Muscle layer of colon (tissue), 2 donors: ENCODE measurements around the gene SHISAL2A.

Experiments used
- H3K27ac ChIP-seq: one replicate; pipeline ENCODE4 v1.7.0; 2013; ENCODE audit warnings: low read depth, mild to moderate bottlenecking, low read length, moderate library complexity
- H3K27me3 ChIP-seq, 2 donors: one replicate each; pipeline ENCODE4 v1.7.0; 2013; ENCODE audit warnings: low read length in 2 of 2, mild to moderate bottlenecking in 2 of 2; ENCODE audit not compliant: insufficient read depth in 2 of 2, control insufficient read depth in 1 of 2
- H3K36me3 ChIP-seq: one replicate; pipeline ENCODE4 v1.7.0; 2013; ENCODE audit warnings: mild to moderate bottlenecking, low read length; ENCODE audit not compliant: insufficient read depth
- H3K4me1 ChIP-seq: one replicate; pipeline ENCODE4 v1.7.0; 2013; ENCODE audit warnings: mild to moderate bottlenecking, low read length; ENCODE audit not compliant: insufficient read depth
- H3K4me3 ChIP-seq, 2 donors: one replicate each; pipeline ENCODE4 v1.7.0; 2013; ENCODE audit warnings: low read length in 2 of 2, low read depth in 1 of 2, mild to moderate bottlenecking in 1 of 2, moderate library complexity in 1 of 2
- H3K9ac ChIP-seq: one replicate; pipeline ENCODE4 v1.7.0; 2013; ENCODE audit warnings: low read length
- H3K9me3 ChIP-seq: one replicate; pipeline ENCODE4 v1.7.0; 2013; ENCODE audit warnings: mild to moderate bottlenecking, low read length
- donor health status: abdominal sarcoma.
- donor health status: Adenocarcinoma of cecum.

Gene SHISAL2A

DNA sequence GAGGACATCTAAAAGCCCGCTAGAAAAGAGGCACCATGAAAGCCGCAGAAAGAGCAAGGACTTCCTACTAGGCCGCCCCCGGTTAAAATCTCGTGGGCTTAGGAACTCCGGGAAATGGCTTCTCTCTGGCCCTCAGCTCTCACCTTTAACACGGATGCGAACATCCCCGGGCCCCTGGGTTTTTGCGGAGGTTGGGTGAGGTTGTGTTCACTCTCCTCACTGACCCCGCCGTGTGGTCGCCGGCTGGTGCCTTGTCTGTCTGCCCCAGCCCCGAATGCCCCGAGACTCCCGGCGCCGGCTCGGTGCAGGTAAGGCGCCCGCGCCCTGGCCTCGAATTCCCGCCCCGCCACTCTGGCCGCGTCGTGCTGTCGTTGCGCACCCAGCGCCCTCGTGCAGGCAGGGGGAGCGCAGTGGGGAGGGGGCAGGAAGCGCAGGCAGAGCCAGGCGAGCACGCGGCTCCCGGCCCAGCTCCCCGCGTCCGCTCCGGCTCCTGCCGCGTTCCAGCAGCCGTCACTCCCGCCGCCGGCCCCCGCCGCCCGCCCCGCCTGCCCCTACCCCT lies at the start of gene SHISAL2A:
TSS of gene SHISAL2A (plus strand) at position 437 of the 559 bp plus-strand sequence. CDS start 326 bp downstream, outside the sequence.
- Histone ChIP-seq H3K4me1 (no peaks in the 10 kb centered on the region), H3K27me3 (peaks cover 16 to 22% of the 10 kb centered on the region in 2 donors), H3K27ac (no peak within 1 kb of the TSS), H3K4me3 (peak within 1 kb of the TSS in 1 of 2 donors; percentile 29), H3K36me3 (no peaks in the 10 kb centered on the region), H3K9ac (no peak within 1 kb of the TSS), H3K9me3 (no peaks in the 10 kb centered on the region)

- Histone ChIP-seq H3K36me3 (no peaks in the 10 kb centered on the region), H3K27me3 (no peaks in the 10 kb centered on the region), H3K27ac (no peak overlapping the region), H3K9ac (no peak overlapping the region), H3K9me3 (no peaks in the 10 kb centered on the region), H3K4me1 (no peaks in the 10 kb centered on the region), H3K4me3 (no peak overlapping the region)
Measured at GRCh38 chr1:52585474-52585873, 47.5 kb upstream of the SHISAL2A start.

DNA sequence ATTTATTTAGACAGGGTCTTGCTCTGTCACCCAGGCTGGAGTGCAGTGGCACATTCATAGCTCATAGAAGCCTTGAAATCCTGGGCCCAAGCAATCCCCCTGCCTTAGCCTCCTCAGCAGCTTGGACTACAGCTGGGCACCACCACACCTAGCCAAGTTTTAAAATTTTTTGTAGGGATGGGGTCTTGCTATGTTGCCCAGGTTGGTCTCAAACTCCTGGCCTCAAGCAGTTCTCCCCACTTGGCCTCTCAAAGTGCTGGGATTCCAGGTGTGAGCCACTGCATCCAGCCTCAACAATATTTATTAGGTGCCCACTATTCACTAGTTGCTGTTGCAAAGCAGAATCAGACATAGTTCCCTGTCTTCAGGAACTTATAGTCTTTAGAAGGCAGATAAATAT lies 44.9 kb upstream of the SHISAL2A start:
- H3K27ac ChIP-seq, result no peak overlapping the region
- no peaks in the 10 kb centered on the region for H3K4me1 ChIP-seq
- H3K27me3 ChIP-seq, result no peaks in the 10 kb centered on the region
- H3K36me3 ChIP-seq, result no peaks in the 10 kb centered on the region
- no peak overlapping the region for H3K9ac ChIP-seq
- no peaks in the 10 kb centered on the region for H3K9me3 ChIP-seq
- no peak overlapping the region for H3K4me3 ChIP-seq

- H3K9ac ChIP-seq, result no peak overlapping the region
- H3K9me3 ChIP-seq, result no peaks in the 10 kb centered on the region
- H3K4me1 ChIP-seq, result no peaks in the 10 kb centered on the region
- H3K27me3 ChIP-seq, result no peaks in the 10 kb centered on the region
- no peak overlapping the region for H3K4me3 ChIP-seq
- no peak overlapping the region for H3K27ac ChIP-seq
- H3K36me3 ChIP-seq, result no peaks in the 10 kb centered on the region
Measured at GRCh38 chr1:52588535-52588934, 44.4 kb upstream of the SHISAL2A start.

DNA sequence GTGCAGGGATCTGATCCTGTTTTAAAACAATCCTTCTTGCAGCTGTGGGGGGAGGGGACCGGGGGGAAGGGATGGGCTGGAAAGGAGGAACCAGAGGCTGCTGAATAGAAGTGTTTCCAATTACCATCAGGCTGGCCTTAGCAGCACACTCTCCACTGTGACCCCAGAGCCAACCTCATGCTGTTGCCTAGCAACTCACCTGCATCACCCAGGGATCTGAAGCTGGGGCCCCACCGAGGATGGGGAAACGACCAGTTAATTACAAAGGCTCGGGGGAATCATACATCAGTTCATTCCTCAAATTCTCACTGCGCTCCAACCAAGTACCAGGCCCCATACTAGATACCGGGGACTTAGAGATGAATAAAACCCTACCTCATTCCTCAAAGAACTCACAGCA lies 42.7 kb upstream of the SHISAL2A start:
- no peak overlapping the region for H3K9ac ChIP-seq
- no peak overlapping the region for H3K4me3 ChIP-seq
- H3K27ac ChIP-seq, result no peak overlapping the region
- H3K4me1 ChIP-seq, result no peaks in the 10 kb centered on the region
- no peaks in the 10 kb centered on the region for H3K36me3 ChIP-seq
- H3K27me3 ChIP-seq, result no peaks in the 10 kb centered on the region
- H3K9me3 ChIP-seq, result no peaks in the 10 kb centered on the region

DNA sequence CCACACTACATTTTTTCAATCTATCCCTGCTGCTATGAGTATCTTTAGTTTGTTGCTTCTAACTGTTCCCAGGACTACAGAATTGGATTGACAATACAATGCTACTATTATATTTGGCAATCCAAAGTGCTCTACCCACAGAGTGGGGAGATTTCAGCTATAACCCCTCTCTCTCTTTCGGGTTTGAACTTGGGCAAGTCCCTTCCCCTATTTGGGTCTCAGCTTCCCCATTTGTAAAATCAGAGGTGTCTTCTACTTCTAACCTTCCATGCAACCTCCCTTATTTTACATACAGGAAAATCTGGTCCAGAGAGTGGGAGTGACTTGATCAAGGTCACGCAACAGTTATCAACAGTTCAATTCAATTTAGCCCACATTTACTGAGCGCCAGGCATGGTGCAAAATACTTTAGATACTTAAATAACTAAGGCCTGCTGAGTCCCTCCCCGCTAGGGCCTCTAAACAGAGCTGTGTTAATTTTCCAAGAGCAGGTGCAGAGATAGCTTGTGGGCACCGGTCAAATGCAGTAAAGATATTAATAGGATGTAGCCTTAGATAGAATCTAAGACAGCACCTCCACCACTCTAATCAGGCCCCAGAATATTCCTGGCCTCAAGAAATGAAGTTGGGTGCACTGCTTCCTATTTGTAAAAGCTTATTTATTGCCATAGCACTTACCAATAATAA lies 40.2 kb upstream of the SHISAL2A start:
- H3K4me1 ChIP-seq, result no peaks in the 10 kb centered on the region
- no peak overlapping the region for H3K4me3 ChIP-seq
- no peak overlapping the region for H3K27ac ChIP-seq
- H3K36me3 ChIP-seq, result no peaks in the 10 kb centered on the region
- no peaks in the 10 kb centered on the region for H3K27me3 ChIP-seq
- H3K9ac ChIP-seq, result no peak overlapping the region
- no peaks in the 10 kb centered on the region for H3K9me3 ChIP-seq

DNA sequence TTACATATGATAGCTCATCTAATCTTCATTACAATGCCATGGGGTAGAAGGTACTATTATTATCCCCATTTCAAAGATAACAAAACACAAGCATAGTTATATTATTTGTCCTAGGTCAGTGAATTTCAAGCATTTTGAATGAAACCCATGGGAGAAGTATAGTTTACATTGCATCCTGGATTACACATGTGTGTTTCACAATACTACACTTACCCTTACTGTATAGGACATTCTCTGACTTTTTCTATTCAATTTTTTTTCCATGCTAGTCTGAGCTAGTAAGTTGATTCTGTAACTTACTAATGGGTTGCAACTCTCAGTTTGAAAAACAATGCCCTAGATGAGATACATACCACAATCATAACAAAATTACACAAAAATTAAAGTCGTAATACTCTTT lies 39.5 kb upstream of the SHISAL2A start:
- Histone ChIP-seq H3K27me3 (no peaks in the 10 kb centered on the region), H3K4me1 (no peaks in the 10 kb centered on the region), H3K9ac (no peak overlapping the region), H3K36me3 (no peaks in the 10 kb centered on the region), H3K9me3 (no peaks in the 10 kb centered on the region), H3K27ac (no peak overlapping the region), H3K4me3 (no peak overlapping the region)

GRCh38 chr1:52595061-52595460 lies 37.9 kb upstream of the SHISAL2A start:
- Histone ChIP-seq H3K27me3 (no peaks in the 10 kb centered on the region), H3K27ac (no peak overlapping the region), H3K4me1 (no peaks in the 10 kb centered on the region), H3K36me3 (no peaks in the 10 kb centered on the region), H3K4me3 (no peak overlapping the region), H3K9ac (no peak overlapping the region), H3K9me3 (no peaks in the 10 kb centered on the region)

GRCh38 chr1:52597912-52598311 lies 35.1 kb upstream of the SHISAL2A start:
- no peak overlapping the region for H3K4me3 ChIP-seq
- H3K9me3 ChIP-seq, result no peaks in the 10 kb centered on the region
- H3K9ac ChIP-seq, result no peak overlapping the region
- H3K27me3 ChIP-seq, result no peaks in the 10 kb centered on the region
- H3K27ac ChIP-seq, result no peak overlapping the region
- H3K4me1 ChIP-seq, result peaks cover 10% of the 10 kb centered on the region
- no peaks in the 10 kb centered on the region for H3K36me3 ChIP-seq

GRCh38 chr1:52598729-52599128 lies 34.2 kb upstream of the SHISAL2A start:
- Histone ChIP-seq H3K4me1 (peaks cover 19% of the 10 kb centered on the region), H3K9ac (no peak overlapping the region), H3K27me3 (no peaks in the 10 kb centered on the region), H3K4me3 (no peak overlapping the region), H3K27ac (no peak overlapping the region), H3K9me3 (no peaks in the 10 kb centered on the region), H3K36me3 (no peaks in the 10 kb centered on the region)

GRCh38 chr1:52599236-52599635 lies 33.7 kb upstream of the SHISAL2A start:
- Histone ChIP-seq H3K4me1 (peaks cover 24% of the 10 kb centered on the region), H3K9me3 (no peaks in the 10 kb centered on the region), H3K4me3 (no peak overlapping the region), H3K9ac (no peak overlapping the region), H3K27ac (no peak overlapping the region), H3K36me3 (no peaks in the 10 kb centered on the region), H3K27me3 (no peaks in the 10 kb centered on the region)
